GM19455 (cell line): ENCODE measurements around the gene CCNQ.

ENCODE experiments used
- ATAC-seq: cut with Tn5 transposase; IDR thresholded peaks from one replicate; pipeline ENCODE4 v1.9.1; 2021; ENCODE audit not compliant: unreplicated experiment

The CCNQ gene

DNA sequence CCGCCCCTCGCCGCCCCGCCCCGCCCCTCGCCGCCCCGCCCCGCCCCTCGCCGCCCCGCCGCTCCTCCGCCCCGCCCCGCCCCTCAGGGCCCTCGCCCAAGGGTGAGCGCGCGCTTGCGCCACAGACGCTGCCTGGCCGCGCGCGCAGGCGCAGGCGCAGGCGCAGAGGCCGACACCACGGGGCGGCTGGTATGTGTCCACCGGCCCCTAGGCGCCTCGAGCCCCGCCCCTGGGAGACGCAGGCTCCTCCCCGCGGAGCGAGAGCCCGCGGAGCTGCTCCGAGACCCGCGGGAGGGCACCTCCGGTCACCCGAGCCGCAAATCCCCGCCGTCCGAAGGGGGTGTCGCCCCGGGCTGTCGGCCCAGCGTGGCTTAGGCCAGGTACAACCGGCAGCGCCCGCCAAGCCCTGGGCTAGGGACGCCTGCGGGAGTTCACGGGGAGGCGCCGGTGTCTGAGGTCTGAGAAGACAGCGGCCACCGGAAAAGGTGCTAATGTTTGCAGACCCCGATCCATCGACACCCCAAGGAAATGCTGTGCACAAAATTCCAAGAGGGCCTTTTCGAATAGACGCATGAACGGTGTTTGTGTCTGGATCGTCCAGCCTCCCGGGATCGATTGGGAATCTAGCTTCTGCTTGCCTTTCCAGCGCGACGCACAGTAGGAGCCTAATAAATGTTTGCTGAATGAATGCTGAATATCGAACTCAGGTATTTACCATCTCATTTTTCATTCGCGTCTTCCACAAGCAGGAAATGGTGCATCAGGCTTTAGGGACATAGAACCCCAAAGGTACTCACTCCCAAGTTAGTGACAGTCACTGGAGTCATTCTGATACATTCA lies 473 bp upstream of the CCNQ start:
- peak; percentile 75 for ATAC-seq

DNA sequence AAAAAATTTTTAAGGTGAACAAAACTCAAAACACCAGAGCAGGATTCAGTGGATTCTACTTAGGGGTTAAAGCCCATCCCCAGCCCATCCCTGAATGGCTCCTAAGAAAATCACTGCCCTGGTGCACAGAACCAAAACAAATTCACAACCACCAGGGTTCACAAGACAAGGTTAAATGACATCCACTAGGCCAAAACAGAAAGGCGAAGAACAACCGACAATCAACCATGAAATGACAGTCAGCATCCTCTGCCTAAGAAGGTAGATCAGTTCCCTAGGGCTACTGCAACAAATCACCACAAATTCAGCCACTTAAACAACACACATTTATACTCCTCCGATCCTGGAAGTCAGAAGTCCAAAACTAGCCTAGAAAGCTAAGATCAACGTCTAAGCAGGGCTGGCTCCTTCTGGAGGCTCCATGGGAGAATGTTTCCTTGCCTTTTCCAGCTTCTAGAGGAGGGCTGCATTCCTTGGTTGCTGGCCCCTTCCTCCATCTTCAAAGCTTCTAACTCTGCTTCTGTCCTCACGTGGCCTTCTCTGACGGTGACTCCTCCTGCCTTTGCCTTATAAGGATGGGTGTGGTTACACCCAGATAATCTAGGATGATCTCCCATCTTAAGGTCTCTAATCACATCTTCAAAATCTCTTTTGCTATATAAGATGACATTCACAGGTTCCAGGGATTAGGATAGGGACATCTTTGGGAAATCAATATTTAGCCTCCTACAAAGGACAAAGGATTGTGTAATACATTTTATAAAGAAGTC lies 1.8 kb downstream of the CCNQ start:
- no peak for ATAC-seq

DNA sequence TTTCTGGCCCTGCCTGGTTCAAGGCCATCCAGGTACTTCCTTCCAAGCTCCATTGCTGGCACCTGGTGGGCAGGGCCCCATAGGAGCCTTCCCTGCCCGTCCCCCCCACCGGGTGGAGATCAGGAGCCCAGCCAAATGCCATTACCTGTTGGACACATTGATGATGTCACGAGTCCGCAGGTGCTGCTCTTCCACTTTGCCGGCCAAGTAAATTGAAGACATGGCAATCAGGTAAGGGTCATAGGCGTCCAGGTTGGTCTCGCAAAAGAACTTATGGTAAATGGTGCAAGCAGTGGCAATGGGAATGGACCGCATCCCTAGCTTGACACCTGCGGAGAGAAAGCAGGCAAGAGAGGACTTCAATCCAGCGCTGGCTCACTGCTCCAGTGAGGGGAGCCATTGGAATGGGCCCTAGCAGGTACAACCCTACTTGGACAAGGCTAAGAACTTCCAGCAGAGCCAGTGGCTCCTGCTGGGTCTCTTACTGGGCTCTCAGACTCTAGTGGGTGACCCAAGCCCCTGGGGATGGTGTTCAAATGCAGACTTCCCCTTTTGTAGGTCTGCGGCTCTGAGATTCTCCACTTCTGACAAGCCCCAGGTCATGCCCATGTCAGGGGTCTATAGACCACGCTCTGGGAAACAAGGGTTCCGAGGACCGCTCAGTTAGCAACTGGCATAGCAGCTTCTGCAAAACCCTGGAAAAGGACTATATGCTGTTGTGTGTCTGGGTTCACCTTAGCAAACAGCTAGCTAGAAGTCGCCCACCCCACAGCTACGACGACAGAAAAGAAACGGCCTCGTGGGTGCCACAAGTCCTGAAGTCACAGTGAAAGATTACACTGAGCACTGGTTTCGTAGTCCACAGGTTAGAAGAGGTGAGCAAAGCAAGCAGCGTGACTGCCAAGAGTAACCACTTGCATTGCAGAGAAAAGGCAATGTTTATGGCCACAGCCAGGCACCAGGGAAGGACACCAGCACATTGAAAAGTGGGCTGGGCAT lies 2.8 kb downstream of the CCNQ start:
- ATAC-seq = no peak

DNA sequence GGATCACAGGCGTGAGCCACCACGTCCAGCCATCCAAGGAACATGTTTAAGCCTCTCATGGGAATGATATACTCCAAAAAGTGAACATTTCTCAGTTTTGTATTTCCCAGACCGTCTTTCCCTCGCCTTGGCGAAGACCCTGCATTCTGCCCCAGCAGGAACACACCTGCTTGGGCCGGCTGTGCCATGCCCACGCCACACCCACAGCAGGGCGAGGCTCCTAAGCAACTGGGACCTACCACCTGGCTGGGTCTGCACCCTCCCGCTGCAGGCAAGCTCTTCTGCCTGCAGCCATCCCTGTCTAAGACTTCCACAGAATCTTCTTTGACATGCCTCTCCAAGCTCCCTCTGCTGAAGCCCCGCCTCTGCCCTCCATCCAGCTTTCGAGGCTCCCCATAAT lies 3.6 kb downstream of the CCNQ start:
- ATAC-seq = no peak

DNA sequence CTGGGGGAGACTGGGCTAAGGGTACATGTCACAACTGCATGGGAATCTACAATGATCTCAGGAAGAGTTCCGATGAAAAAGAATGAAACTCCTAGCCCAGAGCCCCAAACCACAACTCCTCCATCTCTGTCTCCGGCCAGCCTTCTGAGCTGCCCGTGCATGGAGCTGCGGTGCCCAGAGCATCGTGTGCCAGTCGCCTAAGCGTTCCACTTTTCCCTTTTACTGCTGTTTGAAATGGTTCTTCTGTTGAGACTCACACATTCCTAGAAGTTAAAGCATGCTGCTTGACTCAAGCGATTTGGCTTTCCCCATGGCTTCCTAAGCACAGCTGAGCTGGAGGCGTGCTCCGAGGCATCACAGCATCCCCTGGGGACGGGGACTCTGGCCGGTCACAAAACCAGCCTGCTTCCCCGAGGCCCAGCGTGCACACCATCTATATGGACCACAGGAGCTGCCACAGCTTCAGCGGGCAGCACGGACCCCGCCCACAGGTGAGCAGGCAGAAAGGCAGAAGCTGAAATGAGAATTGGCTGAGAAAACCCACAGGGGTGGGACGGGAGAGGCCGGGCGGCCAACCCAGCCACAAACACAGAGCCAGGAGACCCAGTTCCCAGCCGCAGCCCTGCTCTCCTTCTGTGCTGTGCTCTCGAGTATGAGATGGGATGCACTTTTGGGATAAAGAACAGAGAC lies 5.0 kb downstream of the CCNQ start:
- ATAC-seq = no peak

DNA sequence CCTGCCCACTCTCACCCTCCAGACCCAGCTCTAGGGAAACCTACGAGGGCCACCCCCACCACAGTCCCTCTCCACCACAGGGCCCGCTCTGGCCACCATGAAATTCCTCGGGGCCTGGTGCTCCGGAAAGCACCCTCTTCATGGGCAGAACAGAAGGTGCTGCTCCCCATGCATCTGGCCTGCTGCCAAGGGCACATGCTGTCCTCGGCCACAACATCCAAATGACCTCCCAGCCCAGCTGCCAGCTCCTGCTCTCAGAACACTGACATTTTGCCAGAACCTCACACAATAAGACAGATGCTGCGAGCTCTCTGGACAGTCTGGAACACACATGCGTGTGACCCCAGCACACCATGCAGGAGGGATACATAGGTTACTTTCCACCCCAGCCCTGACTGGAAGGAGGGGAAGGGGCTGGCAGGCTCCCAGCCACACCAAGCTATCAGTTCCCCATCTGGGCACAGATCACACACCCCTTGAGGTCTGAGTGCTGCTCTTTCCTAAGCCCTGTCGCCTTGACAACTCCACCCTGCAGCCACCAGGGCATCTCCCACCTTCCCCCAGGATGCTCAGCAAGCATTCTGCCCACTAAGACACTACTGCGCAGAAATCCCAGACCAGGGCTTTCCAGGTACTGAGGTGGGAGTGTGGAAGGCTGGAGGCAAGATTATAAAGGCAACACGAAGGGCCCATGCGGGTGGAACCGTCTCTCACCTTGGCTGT lies 5.8 kb downstream of the CCNQ start:
- ATAC-seq = no peak

DNA sequence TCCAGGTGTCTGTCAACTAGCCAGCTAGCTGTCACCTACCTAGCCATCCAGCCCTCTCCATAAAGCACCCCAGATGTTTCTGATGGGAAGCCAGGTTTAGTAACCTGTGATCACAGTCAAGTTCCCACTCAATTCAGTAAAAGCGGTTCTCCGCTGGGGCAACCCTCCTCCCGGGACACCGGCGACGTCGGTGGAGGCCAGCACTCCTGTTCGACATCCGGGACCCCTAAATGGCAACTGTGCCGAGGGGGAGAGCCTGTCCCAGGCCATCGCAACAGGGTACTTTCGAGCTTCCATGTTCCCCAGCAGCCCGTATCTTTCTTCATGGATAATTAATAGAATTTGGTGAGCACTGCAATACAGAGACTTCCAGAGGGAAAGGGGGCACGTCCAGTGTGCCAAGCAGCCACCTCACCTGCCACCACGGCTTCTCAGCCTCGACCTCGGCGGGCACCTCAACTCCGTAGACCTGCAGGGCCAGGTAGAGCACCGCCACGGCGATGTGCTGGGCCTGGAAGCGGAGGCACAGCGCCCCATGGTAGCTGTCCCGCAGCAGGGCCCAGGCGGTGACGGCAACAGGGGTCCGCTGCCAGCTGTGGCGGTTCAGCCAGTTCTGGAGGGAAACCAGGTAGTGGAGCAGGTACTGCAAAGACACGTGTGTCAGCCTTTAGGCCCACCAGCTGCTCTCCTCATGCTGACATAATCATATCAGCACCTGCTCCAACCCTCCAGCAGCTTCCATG lies 6.7 kb downstream of the CCNQ start:
- no peak for ATAC-seq

DNA sequence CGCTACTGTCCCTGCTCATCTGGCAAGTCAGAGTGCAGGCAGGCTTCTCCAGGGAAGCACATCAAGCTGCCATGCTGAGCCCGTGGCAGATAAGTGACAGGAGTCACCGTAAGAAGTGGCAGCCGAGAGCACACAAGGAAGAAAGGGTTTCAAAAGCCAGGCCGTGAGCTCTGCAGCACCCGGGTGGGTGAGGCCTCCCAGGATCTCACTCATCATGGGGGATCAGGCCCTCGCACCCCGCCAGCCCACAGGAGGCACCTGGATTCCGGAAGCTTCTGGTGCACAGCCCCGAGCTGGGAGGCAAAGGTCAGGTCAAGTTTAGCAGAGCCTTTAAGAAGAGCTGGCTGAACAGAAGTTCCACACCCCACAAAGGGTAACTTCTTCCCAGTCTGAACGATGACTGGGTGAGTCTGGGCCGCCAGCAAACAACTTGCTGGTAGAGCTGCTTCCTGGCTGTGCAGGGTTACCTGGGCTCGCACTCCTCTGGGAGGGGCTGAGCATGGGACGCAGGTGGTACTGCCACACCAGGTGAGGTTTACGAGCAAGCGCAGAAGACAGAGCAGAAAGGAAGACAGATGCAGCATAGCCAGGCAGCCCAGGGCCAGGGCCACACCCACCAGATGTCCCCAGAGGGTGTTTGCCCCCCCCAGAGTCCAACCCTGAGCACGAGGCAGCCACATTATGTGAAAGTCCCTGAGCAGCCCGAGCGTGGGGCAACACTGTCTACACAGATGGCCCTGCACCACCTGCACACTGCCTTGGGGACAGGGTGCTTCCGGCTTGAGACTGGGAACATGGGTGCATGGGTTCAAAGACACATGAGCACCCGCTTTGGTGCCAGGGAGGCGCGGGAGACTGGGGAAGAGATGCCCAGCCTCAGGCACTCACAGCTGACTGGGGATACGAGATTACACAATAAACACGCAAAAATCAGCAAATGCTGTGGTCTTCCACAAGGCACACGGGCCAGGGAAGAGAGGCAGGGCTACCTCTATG lies 7.7 kb downstream of the CCNQ start:
- no peak for ATAC-seq

DNA sequence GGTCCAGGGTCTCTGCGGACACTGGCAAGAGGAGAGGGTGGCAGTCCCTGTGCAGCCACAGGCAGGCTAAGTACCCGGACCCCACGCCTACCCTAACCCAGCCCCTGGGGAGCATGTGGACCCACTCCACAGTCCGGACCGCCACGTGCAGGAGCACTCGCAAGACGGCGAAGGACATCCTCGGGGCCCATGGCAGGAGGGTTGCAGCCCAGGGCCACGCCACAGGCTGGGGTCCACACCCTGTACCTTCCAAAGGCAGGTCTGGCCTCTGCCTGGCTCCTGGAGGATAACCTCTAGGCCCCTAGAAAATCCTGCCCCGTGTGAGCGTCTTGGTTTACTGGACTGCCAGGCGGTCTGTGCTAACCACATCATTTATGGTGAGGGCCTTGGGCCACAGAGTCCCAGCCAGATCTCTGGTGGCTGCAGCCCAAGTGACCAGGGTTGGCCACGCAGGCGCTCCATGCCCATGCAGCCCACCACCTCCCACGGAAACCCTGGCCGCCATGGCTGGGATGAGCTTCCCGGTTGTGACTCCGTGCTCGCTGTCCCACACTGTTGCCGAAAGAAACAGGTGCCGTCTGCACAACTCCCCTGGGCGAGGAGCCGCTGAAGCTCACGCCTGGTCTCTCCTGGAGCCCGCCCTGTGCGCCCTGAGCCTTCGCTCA lies 10.0 kb downstream of the CCNQ start:
- ATAC-seq = no peak

DNA sequence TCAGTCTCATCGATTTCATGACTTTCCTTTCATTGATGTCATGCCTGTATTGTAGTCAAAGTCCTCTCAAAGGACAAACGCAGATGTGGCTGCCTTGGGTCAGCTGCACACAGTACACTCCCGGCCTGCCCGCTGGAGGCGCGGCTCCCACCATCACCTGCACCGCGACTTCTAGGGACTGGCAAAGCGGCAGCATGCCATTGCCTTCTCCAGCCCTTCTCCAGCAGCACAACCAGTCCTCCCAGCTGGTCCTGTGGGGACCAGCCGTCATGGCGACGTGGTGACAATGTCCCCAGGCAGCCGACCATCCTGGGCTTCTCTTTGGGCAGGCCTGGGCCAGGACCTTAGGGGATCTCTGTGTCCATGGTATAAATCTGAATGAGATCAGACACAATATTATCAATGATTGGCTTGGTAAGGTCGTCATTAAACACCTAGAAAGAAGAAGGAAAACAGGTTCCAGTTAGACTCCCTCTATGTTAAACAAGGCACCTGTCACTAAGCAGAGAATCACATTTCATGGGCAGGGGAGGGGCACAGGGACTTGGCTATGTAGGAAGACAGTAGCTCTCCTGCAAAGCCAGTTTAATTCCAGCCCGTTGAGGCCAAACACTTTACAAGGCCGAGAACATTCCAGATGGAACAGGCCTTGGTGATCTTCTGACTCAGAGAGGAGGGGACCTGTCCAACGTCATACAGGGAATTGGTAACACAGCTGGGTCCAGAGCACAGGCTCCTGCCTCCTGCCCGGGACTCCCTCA lies 10.7 kb downstream of the CCNQ start:
- no peak for ATAC-seq

DNA sequence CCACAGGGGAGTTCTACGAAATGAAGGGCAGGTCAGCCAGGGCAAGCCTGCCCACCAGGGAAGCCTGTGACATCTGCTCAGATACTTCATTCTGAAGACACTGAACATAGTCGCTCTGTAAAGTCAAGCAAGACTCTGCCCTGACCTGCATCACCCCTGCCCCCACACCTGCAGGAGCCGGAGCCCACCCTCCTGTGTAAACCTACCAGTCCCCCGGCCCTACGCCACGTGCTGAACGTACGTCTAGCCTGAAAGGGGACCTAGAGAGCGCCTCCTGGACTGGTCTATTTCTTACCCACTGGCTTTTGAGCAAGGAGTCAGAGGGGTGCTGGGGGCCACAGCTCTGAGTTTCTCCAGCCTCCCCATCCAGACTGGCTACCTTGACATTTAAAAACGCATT lies 11.6 kb downstream of the CCNQ start:
- no peak for ATAC-seq

DNA sequence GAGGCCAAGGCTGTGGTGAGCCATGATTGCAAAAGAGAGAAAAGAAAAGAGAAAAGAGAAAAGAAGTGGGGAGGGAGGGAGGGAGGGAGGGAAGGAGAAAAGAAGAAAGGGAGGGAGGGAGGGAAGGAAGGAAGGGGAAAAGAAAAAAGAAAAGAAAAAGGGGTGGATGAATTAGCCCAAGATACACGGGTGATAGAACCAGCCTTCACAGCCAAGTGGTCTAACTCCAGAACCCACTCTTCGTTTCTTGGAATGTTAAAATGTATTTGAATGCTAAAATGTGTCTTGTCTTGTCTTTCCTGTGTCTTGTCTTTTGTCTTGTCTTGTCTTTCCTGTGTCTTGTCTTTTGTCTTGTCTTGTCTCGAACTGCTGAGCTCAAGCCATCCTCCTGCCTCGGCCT lies 13.1 kb downstream of the CCNQ start:
- no peak for ATAC-seq

DNA sequence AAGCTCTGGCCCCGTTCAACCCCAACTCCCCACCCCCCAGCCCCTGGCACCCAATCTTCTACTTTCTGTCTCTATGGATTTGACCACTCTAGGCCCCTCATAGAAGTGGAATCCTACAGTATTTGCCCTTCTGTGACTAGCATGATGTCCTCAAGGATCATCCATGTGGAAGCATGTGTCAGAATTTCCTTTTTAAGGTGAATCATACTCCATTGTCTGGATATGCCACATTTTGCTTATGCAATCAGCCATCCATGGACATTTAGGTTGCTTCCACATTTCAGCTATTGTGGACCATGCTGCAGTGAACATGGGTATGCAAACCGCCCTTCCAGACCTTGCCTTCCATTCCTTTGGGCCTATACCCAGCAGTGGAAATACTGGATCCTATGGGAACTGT lies 15.5 kb downstream of the CCNQ start:
- ATAC-seq = no peak

DNA sequence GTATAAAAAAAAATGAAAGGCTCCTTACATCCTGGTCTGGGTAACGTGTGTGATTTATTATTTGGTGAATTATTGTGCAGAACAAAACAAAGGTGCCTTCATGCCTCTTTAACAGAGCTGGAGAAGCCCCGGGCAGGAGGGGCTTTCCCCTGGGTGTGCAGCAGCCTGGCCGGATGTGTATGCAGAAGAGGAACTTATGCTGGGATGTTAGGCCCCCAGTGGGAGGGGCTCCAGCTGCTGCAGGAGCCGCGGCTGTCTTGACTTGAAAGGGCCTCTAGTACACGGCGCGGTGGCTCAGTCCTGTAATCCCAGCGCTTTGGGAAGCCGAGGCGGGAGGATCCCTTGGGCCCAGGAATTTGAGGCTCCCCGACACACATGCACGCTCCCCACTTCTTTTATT lies 16.0 kb downstream of the CCNQ start:
- peak; percentile 99 for ATAC-seq

DNA sequence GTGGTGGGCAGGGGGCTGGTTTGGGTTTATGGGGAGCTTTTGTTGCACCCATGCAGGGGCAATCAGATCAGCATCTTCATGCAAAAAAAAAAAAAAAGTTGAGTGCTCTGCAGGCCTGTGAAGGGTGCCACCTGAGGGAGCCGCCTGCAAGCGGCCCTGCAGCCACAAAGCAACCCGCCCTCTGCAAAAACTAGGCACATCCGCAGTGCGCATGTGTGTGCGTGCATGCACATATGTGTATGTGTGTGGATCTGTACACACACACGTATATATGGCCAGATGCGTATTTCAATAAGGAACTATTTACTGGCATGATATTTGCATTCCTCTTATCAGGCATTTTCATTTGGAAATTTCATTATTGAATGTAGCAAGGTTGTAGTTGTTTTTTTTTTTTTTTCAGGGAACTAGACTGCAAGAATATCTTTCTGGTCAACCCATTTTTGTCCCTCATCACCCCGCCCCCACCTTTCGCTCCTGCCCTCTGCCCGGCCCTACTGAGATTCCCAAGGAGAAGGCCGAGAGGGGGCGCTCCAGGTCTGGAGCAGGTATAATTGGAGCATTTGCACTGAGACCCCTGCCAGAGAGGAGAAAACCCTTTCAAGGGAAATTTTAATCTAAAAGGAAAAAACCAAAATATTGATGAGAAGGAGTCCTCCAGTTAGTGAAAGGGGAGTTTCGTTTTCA lies 18.1 kb downstream of the CCNQ start:
- no peak for ATAC-seq

DNA sequence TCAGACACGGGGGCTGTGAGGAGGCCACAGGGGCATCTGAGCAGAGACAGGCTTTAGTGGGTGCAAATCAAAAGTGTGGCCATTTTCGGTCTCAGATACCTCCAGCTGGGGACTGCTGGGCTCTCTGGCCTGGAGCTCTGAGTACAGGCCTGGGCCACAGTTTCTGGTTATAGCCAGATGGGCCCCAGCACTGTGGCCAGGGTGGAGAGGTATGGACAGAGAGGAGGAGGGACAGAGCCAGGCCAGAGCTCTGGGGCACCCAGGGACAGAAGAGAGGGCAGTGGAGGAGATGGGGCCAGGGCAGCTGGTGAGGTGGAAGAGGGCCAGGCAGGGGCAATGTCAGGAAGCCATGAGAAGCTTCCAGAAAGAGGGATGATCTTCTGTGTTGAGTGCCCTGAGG lies 20.1 kb downstream of the CCNQ start:
- ATAC-seq = no peak
